GM12892 (cell line): ENCODE results near the gene TRIM8.

ENCODE experiments used
- POLR2A ChIP-seq: IDR thresholded peaks from 2 replicates; pipeline ENCODE4 v1.6.1; 2011; ENCODE audit warnings: low read depth, low read length, control low read depth
- POLR2AphosphoS5 ChIP-seq: IDR thresholded peaks from 2 replicates; pipeline ENCODE4 v1.6.1; 2011; ENCODE audit warnings: low read depth, low read length, control low read depth

DNA sequence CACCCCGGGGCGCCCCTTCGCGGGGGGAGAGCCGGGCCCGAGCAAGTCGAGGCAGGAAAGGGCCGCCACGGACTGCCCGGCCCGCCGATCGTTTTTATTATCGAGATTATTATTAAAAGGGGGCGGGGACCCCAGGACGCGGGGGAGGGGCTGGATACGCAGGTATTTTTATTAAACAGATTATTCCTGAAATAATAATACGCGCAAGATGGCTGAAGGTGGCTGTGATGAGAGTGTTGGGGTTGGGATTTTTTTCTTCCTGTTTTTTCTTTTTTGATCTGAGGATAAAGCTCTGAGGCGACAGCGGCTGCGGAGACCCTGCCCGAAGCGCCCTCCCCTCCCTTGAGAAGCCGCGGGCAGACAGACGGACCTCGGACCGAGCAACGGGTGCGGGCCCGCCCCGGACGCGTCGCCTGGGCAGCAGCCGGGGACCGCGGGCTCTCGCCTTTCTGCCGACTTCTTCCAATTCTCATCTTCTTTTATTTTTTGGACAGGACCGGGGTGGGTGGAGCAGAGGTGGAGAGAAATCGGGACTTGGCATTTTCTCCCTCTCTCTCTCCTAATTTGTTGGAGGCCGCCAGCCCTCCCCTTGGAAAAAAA is 1.4 kb upstream of the TRIM8 start:
- TF ChIP-seq POLR2A (no peak), POLR2AphosphoS5 (no peak)
